GM12872 (cell line): ENCODE data around the gene SHF.

Experiments used
- CTCF ChIP-seq: IDR thresholded peaks from 3 replicates; pipeline ENCODE4 v1.5.1; 2011; ENCODE audit warnings: low read depth, mild to moderate bottlenecking, low read length, moderate library complexity; ENCODE audit not compliant: insufficient read depth

Gene SHF

GRCh38 chr15:45117308-45118130 lies 70.2 kb downstream of the SHF start:
- TF ChIP-seq CTCF: no peak
